Measurements from ENCODE around the gene KRTAP10-4.
"Not testable (repeated sequence)": the region's sequence is repeated elsewhere in the genome, so short reads cannot be mapped to it uniquely, and the experiment has no call there.

The KRTAP10-4 gene

DNA sequence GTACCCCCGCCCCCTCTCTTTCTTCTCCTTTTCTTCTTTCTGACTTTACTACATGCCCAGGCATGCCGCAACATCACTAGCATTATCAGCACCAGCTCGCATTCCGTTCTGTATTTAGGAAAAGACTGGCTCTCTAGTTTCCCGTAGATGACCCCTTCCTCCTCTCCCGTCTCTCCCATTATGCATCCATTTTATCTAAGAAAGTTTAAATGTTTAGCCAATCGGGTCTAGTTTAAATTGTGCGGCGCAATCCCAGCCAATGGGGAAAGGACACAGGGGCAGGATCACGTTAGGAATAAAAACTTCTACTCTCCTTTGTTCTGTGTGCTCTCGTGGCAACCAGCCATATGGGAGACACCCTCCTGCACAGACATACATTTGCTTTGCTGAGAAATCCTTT lies 24.5 kb downstream of the KRTAP10-4 start:
- no peaks in the 10 kb centered on the region for H3K4me1 ChIP-seq (ENCODE audit: control insufficient read depth in 1 of 2, insufficient read depth in 1 of 2, low read depth in 1 of 2, low read length in 1 of 2)
- peaks cover 33% of the 10 kb centered on the region for H3K27me3 ChIP-seq
- no peaks in the 10 kb centered on the region for H3K9me3 ChIP-seq
- TF ChIP-seq, protein P1, sequence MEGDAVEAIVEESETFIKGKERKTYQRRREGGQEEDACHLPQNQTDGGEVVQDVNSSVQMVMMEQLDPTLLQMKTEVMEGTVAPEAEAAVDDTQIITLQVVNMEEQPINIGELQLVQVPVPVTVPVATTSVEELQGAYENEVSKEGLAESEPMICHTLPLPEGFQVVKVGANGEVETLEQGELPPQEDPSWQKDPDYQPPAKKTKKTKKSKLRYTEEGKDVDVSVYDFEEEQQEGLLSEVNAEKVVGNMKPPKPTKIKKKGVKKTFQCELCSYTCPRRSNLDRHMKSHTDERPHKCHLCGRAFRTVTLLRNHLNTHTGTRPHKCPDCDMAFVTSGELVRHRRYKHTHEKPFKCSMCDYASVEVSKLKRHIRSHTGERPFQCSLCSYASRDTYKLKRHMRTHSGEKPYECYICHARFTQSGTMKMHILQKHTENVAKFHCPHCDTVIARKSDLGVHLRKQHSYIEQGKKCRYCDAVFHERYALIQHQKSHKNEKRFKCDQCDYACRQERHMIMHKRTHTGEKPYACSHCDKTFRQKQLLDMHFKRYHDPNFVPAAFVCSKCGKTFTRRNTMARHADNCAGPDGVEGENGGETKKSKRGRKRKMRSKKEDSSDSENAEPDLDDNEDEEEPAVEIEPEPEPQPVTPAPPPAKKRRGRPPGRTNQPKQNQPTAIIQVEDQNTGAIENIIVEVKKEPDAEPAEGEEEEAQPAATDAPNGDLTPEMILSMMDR (IDR thresholded peaks at IDR 0.05), result no peak
- H3K4me3 ChIP-seq (ENCODE audit: low read depth in 1 of 2, low read length in 1 of 2), result no peak overlapping the region
- H3K36me3 ChIP-seq, result no peaks in the 10 kb centered on the region
- no peak overlapping the region for H3K27ac ChIP-seq

DNA sequence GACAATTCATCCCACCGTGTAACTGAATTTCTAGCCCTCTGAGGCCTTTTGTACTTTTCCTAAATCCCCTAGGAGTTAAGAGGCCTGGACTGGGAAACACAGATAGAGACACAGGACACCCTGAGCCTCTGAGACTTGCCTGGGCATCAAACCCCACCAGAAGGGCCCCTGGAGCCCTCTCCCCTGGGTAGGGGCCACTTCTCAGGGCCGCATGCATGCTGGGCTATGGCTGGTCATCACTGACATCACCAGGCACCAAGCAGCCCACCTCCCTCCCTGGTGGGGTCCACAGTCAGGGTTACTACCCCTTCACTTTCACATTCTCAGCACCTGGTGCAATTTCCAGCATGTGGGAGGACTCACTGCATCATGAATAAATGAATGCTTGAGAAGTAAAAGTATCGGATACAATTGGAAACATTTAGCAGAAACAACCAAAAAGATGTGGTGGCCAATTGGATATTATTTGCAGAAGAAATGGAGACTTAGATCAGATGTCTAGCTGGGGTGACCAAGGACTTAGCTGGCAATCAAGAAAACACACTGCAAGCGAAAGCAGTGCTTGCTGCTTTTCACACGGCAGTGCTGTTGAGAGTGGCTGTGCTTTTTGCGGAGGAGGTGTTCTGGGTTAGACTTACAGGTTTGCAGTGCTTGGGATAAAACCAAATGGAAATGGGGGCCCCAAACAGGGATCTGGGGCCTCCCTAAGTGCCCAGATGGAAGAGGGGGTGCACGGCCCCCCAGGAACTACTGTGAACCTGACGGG lies 25.9 kb downstream of the KRTAP10-4 start:
- no peaks in the 10 kb centered on the region for H3K9me3 ChIP-seq

DNA sequence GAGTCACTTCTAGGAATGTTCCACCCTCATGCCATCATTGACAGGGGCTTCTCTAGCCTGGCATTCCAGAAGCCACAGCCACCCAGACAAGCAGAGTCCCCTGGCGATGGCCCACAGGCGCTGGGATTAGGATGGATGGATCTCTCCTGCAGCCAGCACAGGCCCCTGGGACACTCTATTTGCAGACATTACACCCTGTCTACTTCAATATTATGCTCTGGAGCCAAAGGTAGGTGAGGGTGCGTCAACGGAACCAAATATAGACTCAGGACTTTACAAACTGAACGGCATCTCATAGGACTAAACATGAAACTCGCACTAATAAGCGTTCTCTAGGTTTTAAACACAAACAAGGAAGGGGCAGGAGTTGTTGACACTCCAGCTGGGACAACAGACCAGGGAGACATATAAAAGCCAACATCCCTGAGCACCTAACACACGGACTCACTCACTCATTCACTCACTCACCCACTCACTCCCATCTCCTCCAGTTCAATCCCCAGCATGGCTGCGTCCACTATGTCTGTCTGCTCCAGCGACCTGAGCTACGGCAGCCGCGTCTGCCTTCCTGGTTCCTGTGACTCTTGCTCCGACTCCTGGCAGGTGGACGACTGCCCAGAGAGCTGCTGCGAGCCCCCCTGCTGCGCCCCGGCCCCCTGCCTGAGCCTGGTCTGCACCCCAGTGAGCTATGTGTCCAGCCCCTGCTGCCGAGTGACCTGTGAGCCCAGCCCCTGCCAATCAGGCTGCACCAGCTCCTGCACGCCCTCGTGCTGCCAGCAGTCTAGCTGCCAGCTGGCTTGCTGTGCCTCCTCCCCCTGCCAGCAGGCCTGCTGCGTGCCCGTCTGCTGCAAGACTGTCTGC lies 26.8 kb downstream of the KRTAP10-4 start, which contains the start of gene KRTAP10-7:
KRTAP10-7 (plus strand) TSS at position 480 of the 861 bp plus-strand sequence; CDS start at position 505, 25 bp downstream.
- not testable (repeated sequence) for H3K9me3 ChIP-seq; H3K36me3 ChIP-seq; H3K27ac ChIP-seq; H3K4me1 ChIP-seq (ENCODE audit: control insufficient read depth in 1 of 2, insufficient read depth in 1 of 2, low read depth in 1 of 2, low read length in 1 of 2); H3K4me3 ChIP-seq (ENCODE audit: low read depth in 1 of 2, low read length in 1 of 2)
- H3K27me3 ChIP-seq, result peaks cover 29% of the 10 kb centered on the region

More for the DNA sequence above, 25.9 kb downstream of the KRTAP10-4 start:
- H3K27ac ChIP-seq, result no peak overlapping the region
- TF ChIP-seq, protein P1 (IDR thresholded peaks at IDR 0.05), result no peak
- no peaks in the 10 kb centered on the region for H3K4me1 ChIP-seq (ENCODE audit: control insufficient read depth in 1 of 2, insufficient read depth in 1 of 2, low read depth in 1 of 2, low read length in 1 of 2)
- H3K27me3 ChIP-seq, result peaks cover 31% of the 10 kb centered on the region
- no peak overlapping the region for H3K4me3 ChIP-seq (ENCODE audit: low read depth in 1 of 2, low read length in 1 of 2)
- H3K36me3 ChIP-seq, result no peaks in the 10 kb centered on the region

DNA sequence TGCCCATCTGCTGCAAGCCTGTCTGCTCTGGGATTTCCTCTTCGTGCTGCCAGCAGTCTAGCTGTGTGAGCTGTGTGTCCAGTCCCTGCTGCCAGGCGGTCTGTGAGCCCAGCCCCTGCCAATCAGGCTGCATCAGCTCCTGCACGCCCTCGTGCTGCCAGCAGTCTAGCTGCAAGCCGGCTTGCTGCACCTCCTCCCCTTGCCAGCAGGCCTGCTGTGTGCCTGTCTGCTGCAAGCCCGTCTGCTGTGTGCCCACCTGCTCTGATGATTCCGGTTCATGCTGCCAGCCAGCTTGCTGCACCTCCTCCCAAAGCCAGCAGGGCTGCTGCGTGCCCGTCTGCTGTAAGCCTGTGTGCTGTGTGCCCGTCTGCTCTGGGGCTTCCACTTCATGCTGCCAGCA lies 27.6 kb downstream of the KRTAP10-4 start:
- not testable (repeated sequence) for H3K36me3 ChIP-seq; H3K9me3 ChIP-seq; H3K4me3 ChIP-seq (ENCODE audit: low read depth in 1 of 2, low read length in 1 of 2); H3K27ac ChIP-seq; H3K4me1 ChIP-seq (ENCODE audit: control insufficient read depth in 1 of 2, insufficient read depth in 1 of 2, low read depth in 1 of 2, low read length in 1 of 2)
- peaks cover 21% of the 10 kb centered on the region for H3K27me3 ChIP-seq

DNA sequence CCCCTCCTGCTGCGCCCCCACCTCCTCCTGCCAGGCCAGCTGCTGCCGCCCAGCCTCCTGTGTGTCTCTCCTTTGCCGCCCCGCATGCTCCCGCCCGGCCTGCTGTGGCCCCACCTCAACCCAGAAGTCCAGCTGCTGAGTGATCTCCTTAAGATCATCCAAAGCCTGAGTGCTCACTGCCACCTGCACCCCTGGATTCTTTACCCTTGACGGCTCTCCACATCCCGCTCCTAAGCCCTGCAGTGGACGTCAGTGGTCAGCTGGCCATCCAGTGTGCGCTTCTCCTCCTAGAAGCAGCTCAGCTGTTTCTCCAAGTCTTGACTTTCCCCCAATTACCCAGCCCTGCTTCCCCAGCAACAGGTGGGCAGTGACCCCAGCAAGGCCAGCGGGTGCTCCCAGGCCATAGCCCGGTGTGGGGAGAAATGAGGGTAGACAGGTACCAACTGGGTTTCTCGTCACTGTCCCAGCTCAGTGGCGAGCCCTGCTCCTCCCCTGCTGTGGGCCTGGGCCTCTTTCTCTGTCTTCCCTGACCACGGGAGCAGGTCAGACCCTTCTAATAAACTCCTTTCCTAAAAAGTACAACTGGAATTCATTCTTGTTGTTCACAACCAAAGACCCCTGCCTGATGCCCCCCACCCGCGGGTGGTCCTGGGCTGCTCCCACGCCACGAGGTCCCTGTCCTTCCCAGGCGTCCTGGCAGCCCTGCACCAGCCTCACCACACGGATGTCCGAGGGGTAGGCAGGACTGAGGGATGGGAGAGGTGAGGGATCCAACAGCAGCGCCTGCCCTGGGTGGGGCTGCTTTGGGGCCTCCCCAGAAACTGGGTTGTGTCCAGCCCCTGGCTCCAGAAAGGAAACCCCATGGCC lies 28.3 kb downstream of the KRTAP10-4 start:
- Histone ChIP-seq H3K27me3 (peaks cover 22% of the 10 kb centered on the region), H3K36me3 (no peaks in the 10 kb centered on the region), H3K4me1 (ENCODE audit: control insufficient read depth in 1 of 2, insufficient read depth in 1 of 2, low read depth in 1 of 2, low read length in 1 of 2) (no peaks in the 10 kb centered on the region)

DNA sequence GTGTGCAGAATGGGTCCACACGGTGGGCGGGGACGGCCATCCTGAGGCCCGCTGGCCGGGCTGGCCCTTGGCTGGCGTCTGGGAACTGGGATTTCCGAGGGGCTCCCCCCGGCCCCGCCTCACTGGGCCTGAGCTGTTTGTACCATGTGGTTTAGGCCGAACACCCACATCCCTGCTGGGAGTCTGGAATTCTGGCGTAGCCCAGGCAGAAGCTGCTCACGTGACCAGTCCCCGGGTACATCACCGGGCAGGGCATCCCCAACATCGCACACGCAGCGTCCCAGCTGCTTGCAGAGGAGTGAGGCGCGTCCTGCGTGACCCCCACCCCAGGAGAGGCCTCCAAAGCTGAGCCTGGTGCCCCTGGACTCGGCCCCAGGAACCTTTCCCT lies 28.9 kb downstream of the KRTAP10-4 start:
- TF ChIP-seq, protein P1 (IDR thresholded peaks at IDR 0.05), result no peak
- Histone ChIP-seq H3K9me3 (no peaks in the 10 kb centered on the region), H3K36me3 (no peaks in the 10 kb centered on the region), H3K4me3 (ENCODE audit: low read depth in 1 of 2, low read length in 1 of 2) (no peak overlapping the region), H3K4me1 (ENCODE audit: control insufficient read depth in 1 of 2, insufficient read depth in 1 of 2, low read depth in 1 of 2, low read length in 1 of 2) (no peaks in the 10 kb centered on the region), H3K27me3 (peaks cover 22% of the 10 kb centered on the region), H3K27ac (no peak overlapping the region)

More for the DNA sequence above, 28.3 kb downstream of the KRTAP10-4 start:
- TF ChIP-seq, protein P1 (IDR thresholded peaks at IDR 0.05), result no peak
- Histone ChIP-seq H3K9me3 (no peaks in the 10 kb centered on the region), H3K27ac (no peak overlapping the region), H3K4me3 (ENCODE audit: low read depth in 1 of 2, low read length in 1 of 2) (no peak overlapping the region)
